Subcutaneous abdominal adipose tissue (tissue), 5 donors: ENCODE data around the gene ABTB1.

ENCODE experiments used
- H3K27ac ChIP-seq: one replicate; pipeline ENCODE4 v1.7.0; 2013; ENCODE audit warnings: low read depth, mild to moderate bottlenecking, inconsistent platforms, low read length, moderate library complexity
- H3K27me3 ChIP-seq, 5 donors: one replicate each; pipeline ENCODE4 v1.7.0; 2013; ENCODE audit warnings: low read length in 5 of 5, inconsistent platforms in 1 of 5; ENCODE audit not compliant: control insufficient read depth in 5 of 5, insufficient read depth in 4 of 5
- H3K36me3 ChIP-seq, 5 donors: one replicate each; pipeline ENCODE4 v1.7.0; 2013; ENCODE audit warnings: low read length in 5 of 5; ENCODE audit not compliant: control insufficient read depth in 5 of 5, insufficient read depth in 5 of 5
- H3K4me1 ChIP-seq, 5 donors: one replicate each; pipeline ENCODE4 v1.7.0; 2013; ENCODE audit warnings: low read length in 5 of 5, mild to moderate bottlenecking in 3 of 5, moderate library complexity in 1 of 5; ENCODE audit not compliant: control insufficient read depth in 5 of 5, insufficient read depth in 5 of 5
- H3K4me3 ChIP-seq, 5 donors: one replicate each; pipeline ENCODE4 v1.7.0; 2013; ENCODE audit warnings: low read length in 5 of 5, low read depth in 1 of 5
- H3K9ac ChIP-seq, 5 donors: one replicate each; pipeline ENCODE4 v1.7.0; 2013; ENCODE audit warnings: low read length in 5 of 5, mild to moderate bottlenecking in 4 of 5, moderate library complexity in 3 of 5
- H3K9me3 ChIP-seq, 5 donors: one replicate each; pipeline ENCODE4 v1.7.0; 2013; ENCODE audit warnings: low read length in 5 of 5; ENCODE audit not compliant: control insufficient read depth in 5 of 5
- donor health status: healthy.
- donor health status: healthy.
- donor health status: healthy.
- donor health status: healthy.
- donor health status: healthy.

ABTB1 gene

GRCh38 chr3:127717357-127718244 is 44.8 kb downstream of the ABTB1 start:
- H3K4me1 ChIP-seq, result peaks cover 21 to 84% (median 79%) of the 10 kb centered on the region in 5 donors
- no peak overlapping the region for H3K4me3 ChIP-seq
- H3K27me3 ChIP-seq, result no peaks in the 10 kb centered on the region
- peaks cover 0 to 87% (median 65%) of the 10 kb centered on the region in 5 donors for H3K36me3 ChIP-seq
- peak overlapping the region; percentile 78 for H3K27ac ChIP-seq
- H3K9ac ChIP-seq, result no peak overlapping the region
- H3K9me3 ChIP-seq, result no peaks in the 10 kb centered on the region

DNA sequence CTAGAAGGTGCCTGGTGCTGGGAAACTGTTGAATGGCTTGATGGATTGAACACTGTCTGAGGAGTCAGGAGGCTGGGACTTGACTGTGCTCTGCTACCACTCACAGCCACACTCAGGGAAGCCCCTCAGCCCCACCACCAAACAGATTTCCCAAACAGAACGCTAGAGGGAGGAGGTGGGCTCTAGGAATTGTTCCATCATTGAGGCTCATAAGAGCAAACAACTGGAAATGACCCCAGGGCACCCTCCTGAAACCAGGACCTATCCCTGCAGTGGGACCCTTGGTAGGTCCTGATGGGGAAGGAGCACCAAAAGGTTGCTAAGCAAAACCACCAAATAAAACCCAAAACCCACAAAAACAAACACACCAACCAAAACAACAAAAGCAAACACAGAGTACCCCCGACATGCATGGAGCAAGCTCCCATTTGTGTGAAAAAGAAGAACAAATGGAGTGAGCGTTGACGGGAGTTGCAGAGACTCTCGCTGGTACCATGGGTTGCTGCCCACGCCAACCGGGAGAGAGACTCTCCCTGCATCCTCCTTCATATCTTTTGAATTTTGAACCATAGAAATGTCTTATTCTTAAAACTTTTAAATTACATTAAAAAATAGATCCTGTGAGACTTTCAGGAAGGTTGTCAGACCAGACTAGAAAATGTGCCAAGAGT is 45.6 kb downstream of the ABTB1 start:
- Histone ChIP-seq H3K9me3 (no peaks in the 10 kb centered on the region), H3K4me3 (no peak overlapping the region), H3K9ac (no peak overlapping the region), H3K27me3 (no peaks in the 10 kb centered on the region), H3K4me1 (peaks cover 13 to 84% (median 79%) of the 10 kb centered on the region in 5 donors), H3K36me3 (peaks cover 0 to 81% (median 61%) of the 10 kb centered on the region in 5 donors), H3K27ac (peak overlapping the region; percentile 78)

GRCh38 chr3:127718916-127719290 is 46.2 kb downstream of the ABTB1 start:
- no peaks in the 10 kb centered on the region for H3K9me3 ChIP-seq
- peaks cover 12 to 84% (median 79%) of the 10 kb centered on the region in 5 donors for H3K4me1 ChIP-seq
- H3K9ac ChIP-seq, result no peak overlapping the region
- H3K36me3 ChIP-seq, result peaks cover 0 to 77% (median 58%) of the 10 kb centered on the region in 5 donors
- peak overlapping the region; percentile 65 for H3K27ac ChIP-seq
- no peak overlapping the region for H3K4me3 ChIP-seq
- no peaks in the 10 kb centered on the region for H3K27me3 ChIP-seq

DNA sequence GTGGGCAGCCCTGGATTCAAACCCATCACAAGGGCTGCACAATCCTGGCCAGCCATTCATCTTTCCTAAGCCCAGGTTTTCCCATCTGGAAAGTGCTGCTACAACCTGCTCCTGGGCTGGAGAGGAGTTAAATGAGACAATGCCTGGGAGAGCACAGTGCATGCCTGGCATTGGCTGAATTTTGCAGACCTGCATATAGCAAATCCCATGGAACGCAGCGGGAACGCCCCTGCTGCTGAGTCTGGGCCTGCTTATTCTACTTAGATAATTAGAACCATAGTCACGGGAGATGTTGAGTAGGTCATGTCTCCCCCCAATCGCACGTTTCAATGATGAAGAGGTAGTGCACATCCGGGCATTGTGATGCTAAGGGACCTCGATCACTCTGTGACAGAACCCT is 46.6 kb downstream of the ABTB1 start:
- Histone ChIP-seq H3K4me3 (no peak overlapping the region), H3K9me3 (no peaks in the 10 kb centered on the region), H3K36me3 (peaks cover 0 to 75% (median 54%) of the 10 kb centered on the region in 5 donors), H3K4me1 (peaks cover 12 to 83% (median 75%) of the 10 kb centered on the region in 5 donors), H3K9ac (no peak overlapping the region), H3K27me3 (no peaks in the 10 kb centered on the region), H3K27ac (peak overlapping the region; percentile 65)

DNA sequence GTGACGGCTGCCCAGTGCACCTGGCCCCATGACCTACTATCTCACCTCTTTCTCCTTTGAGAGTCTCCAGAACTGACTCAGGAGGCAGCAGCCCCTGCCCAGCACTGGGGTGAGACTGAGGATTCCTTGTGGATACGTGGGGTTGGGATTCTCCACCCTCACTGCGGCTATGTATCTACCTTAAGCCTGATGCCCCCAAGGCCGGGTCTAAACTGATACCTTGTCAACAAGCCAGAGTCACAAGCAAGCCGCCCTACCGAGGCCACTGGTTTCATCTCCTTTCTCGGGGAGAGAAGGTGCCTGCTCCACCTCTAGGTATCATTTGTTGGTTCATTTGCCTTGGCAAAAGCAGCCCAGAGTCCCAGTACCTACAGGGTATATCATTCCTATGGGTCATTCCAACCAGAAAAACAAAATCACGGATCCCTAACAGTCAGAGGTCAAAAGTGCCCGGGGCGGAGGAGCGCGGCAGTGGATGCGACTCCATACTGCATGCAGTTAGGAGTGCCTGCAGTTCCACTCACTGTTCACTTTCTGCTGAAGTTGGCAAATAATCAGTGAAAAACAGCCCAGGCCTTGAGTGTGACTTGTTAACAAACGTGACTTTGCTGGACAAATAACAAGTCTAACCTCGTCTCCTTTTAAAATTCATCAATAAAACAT is 47.5 kb downstream of the ABTB1 start:
- H3K4me3 ChIP-seq, result no peak overlapping the region
- peaks cover 0 to 76% (median 49%) of the 10 kb centered on the region in 5 donors for H3K36me3 ChIP-seq
- H3K9me3 ChIP-seq, result no peaks in the 10 kb centered on the region
- peaks cover 8 to 83% (median 66%) of the 10 kb centered on the region in 5 donors for H3K4me1 ChIP-seq
- H3K9ac ChIP-seq, result no peak overlapping the region
- peak overlapping the region; percentile 65 for H3K27ac ChIP-seq
- no peaks in the 10 kb centered on the region for H3K27me3 ChIP-seq

GRCh38 chr3:127720985-127721935 is 48.5 kb downstream of the ABTB1 start:
- peak overlapping the region; percentile 79 for H3K27ac ChIP-seq
- no peaks in the 10 kb centered on the region for H3K9me3 ChIP-seq
- H3K4me1 ChIP-seq, result peaks cover 8 to 80% (median 56%) of the 10 kb centered on the region in 5 donors
- H3K9ac ChIP-seq, result no peak overlapping the region
- H3K4me3 ChIP-seq, result no peak overlapping the region
- no peaks in the 10 kb centered on the region for H3K27me3 ChIP-seq
- H3K36me3 ChIP-seq, result peaks cover 0 to 66% (median 41%) of the 10 kb centered on the region in 5 donors

DNA sequence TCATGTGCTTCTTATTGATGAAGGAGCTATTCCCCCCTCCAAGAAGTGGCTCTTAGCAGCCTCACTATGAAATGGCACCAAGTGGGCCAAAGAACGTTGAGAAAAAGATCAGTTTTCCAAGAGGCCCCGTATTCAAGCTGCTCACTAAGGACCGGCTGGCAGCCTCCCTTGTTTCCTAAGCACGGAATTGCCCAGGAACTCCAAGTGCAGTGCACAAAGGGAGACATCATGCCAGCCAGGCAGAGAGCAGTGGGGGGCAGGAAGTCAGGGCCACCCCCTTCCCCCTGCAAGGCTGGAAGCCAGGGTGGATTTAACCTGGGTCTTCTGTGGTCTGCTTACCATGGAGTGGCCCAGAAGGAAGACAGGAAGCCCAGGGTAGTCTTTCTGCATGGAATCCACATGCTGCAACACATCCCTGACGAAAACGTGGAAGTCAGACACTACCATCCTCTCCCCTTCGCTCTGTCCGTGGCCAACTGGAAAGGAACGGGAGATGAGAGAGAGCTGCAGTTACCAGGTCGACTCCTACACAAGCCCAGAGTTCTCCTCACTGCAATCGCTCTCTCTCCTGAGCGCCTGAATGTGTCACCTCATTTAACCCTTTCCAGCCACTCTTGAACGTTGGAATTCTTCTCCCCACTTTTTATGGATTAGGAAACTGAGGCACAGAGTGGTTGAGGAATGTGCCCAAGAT is 49.5 kb downstream of the ABTB1 start:
- Histone ChIP-seq H3K27me3 (no peaks in the 10 kb centered on the region), H3K9me3 (no peaks in the 10 kb centered on the region), H3K36me3 (peaks cover 2 to 58% (median 32%) of the 10 kb centered on the region in 5 donors), H3K4me3 (no peak overlapping the region), H3K4me1 (peaks cover 6 to 77% (median 46%) of the 10 kb centered on the region in 5 donors), H3K9ac (peak overlapping the region in 1 of 5 donors; percentile 26), H3K27ac (peak overlapping the region; percentile 79)

GRCh38 chr3:127723011-127723567 is 50.3 kb downstream of the ABTB1 start:
- Histone ChIP-seq H3K36me3 (peaks cover 2 to 54% (median 32%) of the 10 kb centered on the region in 5 donors), H3K27me3 (no peaks in the 10 kb centered on the region), H3K27ac (peak overlapping the region; percentile 79), H3K4me1 (peaks cover 4 to 69% (median 38%) of the 10 kb centered on the region in 5 donors), H3K9me3 (no peaks in the 10 kb centered on the region), H3K4me3 (no peak overlapping the region), H3K9ac (peak overlapping the region in 1 of 5 donors; percentile 26)
